Heart left ventricle (tissue), 13 donors: ENCODE results near the gene TRPV5.

Experiments used
- POLR2A ChIP-seq, 2 donors: fragments of 450-650 bp; IDR thresholded peaks; one replicate each; pipeline ENCODE4 v1.6.1; 2017; ENCODE audit warnings: antibody characterized with exemption in 2 of 2, mild to moderate bottlenecking in 2 of 2, moderate library complexity in 2 of 2
- TF ChIP-seq, protein P1 (sequence below), 12 donors: fragments of 200-600 bp; sonication (generic) in 4 of 12; IDR thresholded peaks; one replicate each; pipeline versions ENCODE4 v1.5.0 to v1.8.0; 2018 to 2022; ENCODE audit warnings: antibody characterized with exemption in 12 of 12, mild to moderate bottlenecking in 5 of 12
- donor health status: ischemic (EF 13 %, LVEDD 7.1; RV severe dilation, severe dysfunction).
- donor health status: DM: no; HTN: yes; CAD: no.
- donor health status: DM: no; HTN: no; CAD: no.
- donor health status: ischemic (EF 25% LVEDD 6.9; RV normal size, moderate dysfunction).
- donor health status: ischemic (EF 25% LVEDD 5.7; RV mildly dilated, moderate dysfunction).
- donor health status: ischemic (EF 35%, LVEDD 5.7; RV mildly dilated, moderate dysfunction).
- donor health status: nonischemic (EF 11% LVEDD 7.7; RV severe dilation, severe dysfunction).
- donor health status: DM: yes; HTN: yes; CAD: no.
- donor health status: PGD.
- donor health status: ischemic (EF 29% LVEDD 5.4; RV normal size, mild dysfunction).
- donor health status: nonischemic (EF 23%, LVEDD 6.1; RV moderate dilation, normal function).

DNA sequence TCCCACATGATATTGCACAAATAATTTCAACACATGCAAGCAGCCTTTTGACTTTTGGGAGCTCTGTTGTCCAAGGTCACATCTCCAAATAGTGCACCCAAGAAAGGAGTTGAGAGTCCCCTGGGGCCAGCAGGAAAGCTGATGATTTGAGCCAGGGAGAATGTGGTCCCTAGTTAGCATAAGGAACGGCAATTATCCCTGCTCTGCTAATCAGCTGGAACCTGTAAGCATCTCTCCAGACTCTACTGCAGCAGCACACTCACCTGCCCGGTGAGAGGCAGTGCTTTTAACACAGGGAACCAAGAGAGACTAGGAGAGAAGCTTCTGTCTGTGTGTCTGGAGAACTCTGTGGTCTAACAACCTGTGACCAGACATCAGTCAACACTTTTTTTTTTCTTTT, 17.0 kb downstream of the TRPV5 start:
- TF ChIP-seq, protein P1, sequence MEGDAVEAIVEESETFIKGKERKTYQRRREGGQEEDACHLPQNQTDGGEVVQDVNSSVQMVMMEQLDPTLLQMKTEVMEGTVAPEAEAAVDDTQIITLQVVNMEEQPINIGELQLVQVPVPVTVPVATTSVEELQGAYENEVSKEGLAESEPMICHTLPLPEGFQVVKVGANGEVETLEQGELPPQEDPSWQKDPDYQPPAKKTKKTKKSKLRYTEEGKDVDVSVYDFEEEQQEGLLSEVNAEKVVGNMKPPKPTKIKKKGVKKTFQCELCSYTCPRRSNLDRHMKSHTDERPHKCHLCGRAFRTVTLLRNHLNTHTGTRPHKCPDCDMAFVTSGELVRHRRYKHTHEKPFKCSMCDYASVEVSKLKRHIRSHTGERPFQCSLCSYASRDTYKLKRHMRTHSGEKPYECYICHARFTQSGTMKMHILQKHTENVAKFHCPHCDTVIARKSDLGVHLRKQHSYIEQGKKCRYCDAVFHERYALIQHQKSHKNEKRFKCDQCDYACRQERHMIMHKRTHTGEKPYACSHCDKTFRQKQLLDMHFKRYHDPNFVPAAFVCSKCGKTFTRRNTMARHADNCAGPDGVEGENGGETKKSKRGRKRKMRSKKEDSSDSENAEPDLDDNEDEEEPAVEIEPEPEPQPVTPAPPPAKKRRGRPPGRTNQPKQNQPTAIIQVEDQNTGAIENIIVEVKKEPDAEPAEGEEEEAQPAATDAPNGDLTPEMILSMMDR (IDR thresholded peaks at IDR 0.05), result no peak
- TF ChIP-seq POLR2A (IDR thresholded peaks at IDR 0.05), result no peak
